HepG2 (cell line): ENCODE results near the gene GRM6.

Experiments
- CHD4 ChIP-seq: fragments of 200-600 bp; sonication (generic); IDR thresholded peaks from 2 replicates; pipeline ENCODE4 v1.7.0; 2017; ENCODE audit warnings: mild to moderate bottlenecking, low read length, borderline replicate concordance
- FOXA1 ChIP-seq, 2 experiments: fragments of 450-650 bp in 1 of 2; sonication (generic) in 1 of 2; formaldehyde crosslinking in 1 of 2; IDR thresholded peaks; 2 replicates each; pipeline versions ENCODE4 v1.4.0 to v1.6.1; 2016 to 2020; ENCODE audit warnings: missing genetic modification reagents in 1 of 2
- FOXP1 ChIP-seq, 2 experiments: fragments of 450-650 bp in 1 of 2; IDR thresholded peaks; 2 replicates each; pipeline ENCODE4 v1.6.1; 2017 to 2018; ENCODE audit warnings: antibody characterized with exemption in 1 of 2
- HINFP ChIP-seq: sonication (generic); formaldehyde crosslinking; IDR thresholded peaks from 2 replicates; pipeline ENCODE4 v1.4.0; 2020; ENCODE audit warnings: low read depth, mild to moderate bottlenecking, missing genetic modification reagents
- HNF4G ChIP-seq, 2 experiments: sonication (generic) in 1 of 2; formaldehyde crosslinking in 1 of 2; IDR thresholded peaks; 2 replicates each; pipeline versions ENCODE4 v1.4.0 to v1.6.1; 2011 to 2020; ENCODE audit warnings: borderline replicate concordance in 2 of 2, low read depth in 2 of 2, mild to moderate bottlenecking in 2 of 2, low read length in 1 of 2, missing genetic modification reagents in 1 of 2, moderate library complexity in 1 of 2
- RFX5 ChIP-seq: IDR thresholded peaks from 2 replicates; pipeline ENCODE4 v1.6.1; 2011; ENCODE audit warnings: low read depth, low read length, improper control_type of control experiment
- SIN3A ChIP-seq: IDR thresholded peaks from 2 replicates; pipeline ENCODE4 v1.6.1; 2011; ENCODE audit warnings: low read depth, mild to moderate bottlenecking, control low read depth, low read length, borderline replicate concordance
- SIN3B ChIP-seq: fragments of 150-350 bp; IDR thresholded peaks from 2 replicates; pipeline ENCODE4 v1.6.1; 2014; ENCODE audit warnings: low read length
- YY1 ChIP-seq: IDR thresholded peaks from 2 replicates; pipeline ENCODE4 v1.6.1; 2011; ENCODE audit warnings: low read length, low read depth, moderate library complexity, mild to moderate bottlenecking; ENCODE audit not compliant: insufficient read depth, insufficient replicate concordance
- ZNF274 ChIP-seq: sonication (generic); formaldehyde crosslinking; IDR thresholded peaks from 2 replicates; pipeline ENCODE4 v1.5.1; 2020; ENCODE audit warnings: mild to moderate bottlenecking, missing genetic modification reagents

GRCh38 chr5:178986326-178986960 is 8.7 kb downstream of the GRM6 start:
- TF ChIP-seq CHD4 = no peak
- TF ChIP-seq FOXP1 (IDR thresholded peaks at IDR 0.05) = no peak
- no peak for TF ChIP-seq FOXP1 (CRISPR knock-in tag; IDR thresholded peaks at IDR 0.05)
- no peak for TF ChIP-seq SIN3B
- no peak for TF ChIP-seq RFX5
- TF ChIP-seq FOXA1 (IDR thresholded peaks at IDR 0.05) = no peak
- TF ChIP-seq FOXA1 (CRISPR knock-in tag; IDR thresholded peaks at IDR 0.05) = no peak
- no peak for TF ChIP-seq YY1
- no peak for TF ChIP-seq ZNF274 (CRISPR knock-in tag)
- TF ChIP-seq HNF4G (IDR thresholded peaks at IDR 0.05; ENCODE audit: borderline replicate concordance, low read depth, low read length) = no peak
- no peak for TF ChIP-seq HNF4G (CRISPR knock-in tag; IDR thresholded peaks at IDR 0.05; ENCODE audit: borderline replicate concordance, low read depth)
- TF ChIP-seq SIN3A = no peak
- no peak for TF ChIP-seq HINFP (CRISPR knock-in tag)
